GM19023 (cell line): ENCODE measurements around the gene GJD3.

Source experiments
- ATAC-seq: cut with Tn5 transposase; IDR thresholded peaks from one replicate; pipeline ENCODE4 v1.9.1; 2021; ENCODE audit warnings: mild to moderate bottlenecking, moderate library complexity; ENCODE audit not compliant: unreplicated experiment

The GJD3 gene

DNA sequence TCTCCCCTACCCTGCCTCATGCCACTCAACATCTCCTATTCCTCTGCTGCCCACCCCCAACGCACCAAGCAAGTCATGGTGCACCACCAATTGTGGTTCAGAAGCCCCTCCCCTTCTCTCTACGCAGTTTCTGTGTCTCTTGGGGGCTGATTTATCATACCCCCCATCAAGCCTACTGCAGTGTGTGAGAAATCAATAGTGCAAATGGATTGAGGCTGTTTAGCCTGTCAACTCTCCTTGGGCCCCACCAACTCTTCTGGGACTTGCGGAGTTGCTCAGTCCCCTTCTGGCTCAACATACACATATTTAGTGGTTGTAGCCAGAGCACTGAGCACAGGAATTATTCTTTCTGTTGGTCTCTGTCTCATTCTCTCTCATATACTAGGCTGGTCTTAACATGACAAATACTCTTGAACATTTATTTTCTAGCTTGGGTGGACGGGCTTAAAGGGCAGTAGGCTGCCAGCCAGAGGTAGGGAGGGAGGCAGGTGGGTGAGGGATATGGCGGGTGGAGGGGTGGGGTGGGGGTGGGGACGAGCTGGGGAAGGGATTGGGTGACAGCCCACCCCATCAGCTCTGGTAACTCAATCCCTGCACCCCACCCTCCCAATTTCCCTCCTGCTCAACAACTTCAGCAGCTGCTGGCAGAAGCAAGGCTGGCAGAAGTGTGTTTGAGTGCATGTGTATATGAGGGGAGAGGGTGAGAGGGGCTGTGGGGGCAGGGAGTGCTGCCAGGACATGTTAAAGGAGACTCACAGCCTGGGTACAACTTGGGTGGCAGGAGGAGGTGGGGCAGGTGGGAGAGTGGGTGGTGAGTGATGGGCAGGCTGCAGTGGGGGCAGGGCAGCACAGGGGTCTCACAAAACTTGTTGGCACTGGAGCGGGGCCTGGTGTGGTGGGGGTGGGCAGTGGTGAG lies 50.6 kb downstream of the GJD3 start:
- ATAC-seq, result no peak
